Ectodermal cell (in vitro differentiated cells): ENCODE results near the gene ATXN7L1.

Experiments used
- H3K27ac ChIP-seq: 2 replicates; pipeline ENCODE4 v1.7.0; 2013; ENCODE audit warnings: mild to moderate bottlenecking, low read depth, low read length; ENCODE audit not compliant: insufficient read depth, poor library complexity, severe bottlenecking
- H3K27me3 ChIP-seq: 2 replicates; pipeline ENCODE4 v1.7.0; 2013; ENCODE audit warnings: mild to moderate bottlenecking, low read length; ENCODE audit not compliant: insufficient read depth, control insufficient read depth, poor library complexity, severe bottlenecking
- H3K36me3 ChIP-seq: one replicate; pipeline ENCODE4 v1.7.0; 2013; ENCODE audit warnings: low read length; ENCODE audit not compliant: control insufficient read depth, insufficient read depth
- H3K4me1 ChIP-seq: one replicate; pipeline ENCODE4 v1.7.0; 2013; ENCODE audit warnings: low read length; ENCODE audit not compliant: control insufficient read depth, insufficient read depth
- H3K4me3 ChIP-seq: 2 replicates; pipeline ENCODE4 v1.7.0; 2013; ENCODE audit warnings: low read depth, low read length, control low read depth; ENCODE audit not compliant: insufficient read depth
- H3K9me3 ChIP-seq: 2 replicates; pipeline ENCODE4 v1.7.0; 2013; ENCODE audit warnings: mild to moderate bottlenecking, low read length, moderate library complexity; ENCODE audit not compliant: control insufficient read depth
- WGBS, 2 experiments: methylation state at CpG; one replicate each; pipeline ENCODE4 v1.1.7; 2013; ENCODE audit warnings: missing lambda C conversion rate in 2 of 2; 5-methylcytosine and 5-hydroxymethylcytosine counted together

Gene ATXN7L1

DNA sequence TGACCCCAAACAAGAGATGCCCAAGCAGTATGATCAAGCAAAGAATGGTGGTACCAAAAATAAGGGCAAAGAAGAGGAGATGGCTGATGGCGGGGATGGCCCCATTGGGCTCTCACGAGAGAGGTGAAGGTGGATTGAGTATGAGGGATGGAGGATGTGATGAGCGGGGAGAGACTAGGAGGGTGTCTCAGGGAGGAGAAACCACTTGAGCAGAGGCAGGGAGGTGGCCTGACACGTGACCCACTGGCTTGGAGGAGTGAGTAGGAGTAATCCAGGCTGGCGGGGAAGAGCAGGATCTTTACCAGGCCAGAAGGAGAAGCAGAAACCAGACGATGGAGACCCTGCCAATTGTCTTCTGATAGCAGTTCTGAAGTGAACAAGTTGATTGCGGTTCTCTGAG is 33.3 kb upstream of the ATXN7L1 start:
- WGBS, 2 experiments = 93 to 94% methylated on average over 7 of the region's 7 CpGs
- H3K27me3 ChIP-seq = no peaks in the 10 kb centered on the region
- H3K9me3 ChIP-seq = no peaks in the 10 kb centered on the region
- no peaks in the 10 kb centered on the region for H3K4me1 ChIP-seq
- no peak overlapping the region for H3K4me3 ChIP-seq
- no peak overlapping the region for H3K27ac ChIP-seq
- no peaks in the 10 kb centered on the region for H3K36me3 ChIP-seq

DNA sequence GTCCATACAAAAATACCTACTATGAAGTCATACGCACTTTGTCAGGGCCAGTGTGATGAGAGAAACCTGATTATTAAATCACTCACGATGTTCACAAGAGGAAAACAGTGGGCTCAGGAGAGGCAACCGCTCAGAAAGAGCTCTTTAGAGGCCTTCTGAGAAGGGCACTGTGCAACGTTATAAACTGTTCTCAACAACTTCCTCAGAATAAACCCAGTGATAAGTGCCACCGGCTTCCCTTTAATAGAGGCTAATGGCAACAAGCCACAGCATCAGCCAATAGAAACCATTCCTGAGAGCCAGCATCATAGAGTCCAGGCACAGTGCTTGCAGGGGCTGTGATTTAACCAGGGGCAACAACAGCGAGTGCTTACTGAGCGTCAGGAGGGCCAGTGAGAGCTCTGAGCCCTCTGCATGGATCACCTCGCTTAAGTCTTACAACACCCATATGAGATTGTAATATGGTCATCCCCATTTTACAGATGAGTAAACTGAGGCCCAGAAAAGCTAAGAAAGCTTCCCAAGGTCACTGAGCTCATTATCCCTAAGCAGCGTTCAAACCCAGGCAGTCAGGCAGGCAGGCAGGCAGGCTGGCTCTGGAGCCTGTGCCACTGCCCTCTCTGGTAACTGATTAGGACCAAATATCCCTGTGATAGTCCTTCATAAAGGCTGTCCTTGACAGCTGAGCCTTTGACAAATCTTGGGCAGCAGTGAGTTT is 30.9 kb upstream of the ATXN7L1 start:
- no peaks in the 10 kb centered on the region for H3K36me3 ChIP-seq
- no peak overlapping the region for H3K4me3 ChIP-seq
- H3K27me3 ChIP-seq = no peaks in the 10 kb centered on the region
- 92 to 95% methylated on average over 9 of the region's 9 CpGs for WGBS, 2 experiments
- H3K27ac ChIP-seq = no peak overlapping the region
- no peaks in the 10 kb centered on the region for H3K4me1 ChIP-seq
- H3K9me3 ChIP-seq = no peaks in the 10 kb centered on the region

DNA sequence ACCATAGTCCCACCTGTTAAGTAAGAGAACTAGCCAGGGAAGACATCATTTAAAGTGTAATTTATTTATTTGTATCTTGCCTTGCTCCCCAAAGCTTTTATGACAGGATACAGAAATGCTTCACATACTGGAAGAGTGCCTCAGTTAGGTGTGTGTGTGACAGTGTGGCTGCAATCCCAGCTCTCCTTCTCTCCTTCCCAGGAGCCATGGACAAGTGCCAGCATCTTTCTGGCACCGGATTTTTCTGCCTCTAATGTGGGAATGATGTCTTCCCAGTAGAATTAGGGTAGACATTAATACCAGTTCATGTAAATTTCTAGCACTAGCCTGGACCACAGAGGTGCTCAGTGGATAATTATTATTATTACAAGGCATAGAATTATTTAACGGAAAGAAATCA is 30.3 kb upstream of the ATXN7L1 start:
- no peak overlapping the region for H3K4me3 ChIP-seq
- H3K36me3 ChIP-seq = no peaks in the 10 kb centered on the region
- no peaks in the 10 kb centered on the region for H3K9me3 ChIP-seq
- WGBS, 2 experiments = 90% methylated on average over 2 of the region's 2 CpGs; no CpG with 5 or more reads in 1 of the 2 experiments
- no peaks in the 10 kb centered on the region for H3K27me3 ChIP-seq
- no peak overlapping the region for H3K27ac ChIP-seq
- H3K4me1 ChIP-seq = no peaks in the 10 kb centered on the region

GRCh38 chr7:105905910-105906568 is 29.6 kb upstream of the ATXN7L1 start:
- H3K4me1 ChIP-seq = no peaks in the 10 kb centered on the region

DNA sequence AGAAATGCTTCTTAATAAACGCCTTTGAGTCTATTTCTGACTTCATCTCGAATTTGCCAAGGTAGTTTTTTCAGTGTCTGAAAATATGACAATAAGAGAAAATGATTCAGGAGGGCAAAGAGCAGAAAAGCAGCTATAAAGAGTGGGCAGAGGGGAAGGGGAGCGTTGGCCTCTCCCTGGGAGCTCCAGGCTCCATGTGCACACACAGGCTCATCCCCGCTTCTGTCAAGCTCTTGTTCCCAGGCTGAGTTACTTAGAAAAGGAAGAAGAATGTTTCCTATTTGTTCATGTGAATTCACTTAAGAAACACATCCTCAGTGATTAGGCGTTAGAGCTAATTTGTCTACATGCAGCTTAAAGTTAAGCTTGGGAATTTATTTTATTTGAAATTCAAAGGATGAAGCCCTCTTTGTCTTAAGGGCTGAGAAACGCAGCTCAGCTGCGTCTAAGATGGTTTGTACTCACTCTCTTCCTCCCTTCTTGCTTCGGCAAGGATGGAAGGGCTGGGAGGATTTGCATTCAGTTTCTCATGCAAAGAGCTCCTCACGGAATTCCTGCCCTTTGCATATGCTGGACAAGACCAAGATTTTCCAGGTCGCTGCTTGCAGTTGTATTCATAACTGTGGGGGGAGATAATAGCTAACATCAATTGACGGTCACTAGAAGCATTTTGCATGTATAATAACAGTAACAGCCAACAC is 29.0 kb upstream of the ATXN7L1 start:
- no peaks in the 10 kb centered on the region for H3K4me1 ChIP-seq
- no peaks in the 10 kb centered on the region for H3K9me3 ChIP-seq
- H3K27ac ChIP-seq = no peak overlapping the region
- H3K27me3 ChIP-seq = no peaks in the 10 kb centered on the region
- no peaks in the 10 kb centered on the region for H3K36me3 ChIP-seq
- no peak overlapping the region for H3K4me3 ChIP-seq
- WGBS, 2 experiments = 44 to 50% methylated on average over 10 to 11 of the region's 11 CpGs

More at GRCh38 chr7:105905910-105906568, 29.6 kb upstream of the ATXN7L1 start:
- no peak overlapping the region for H3K27ac ChIP-seq
- H3K4me3 ChIP-seq = no peak overlapping the region
- no peaks in the 10 kb centered on the region for H3K9me3 ChIP-seq
- no peaks in the 10 kb centered on the region for H3K27me3 ChIP-seq
- H3K36me3 ChIP-seq = no peaks in the 10 kb centered on the region
- WGBS, 2 experiments = 64 to 68% methylated on average over 7 of the region's 8 CpGs

DNA sequence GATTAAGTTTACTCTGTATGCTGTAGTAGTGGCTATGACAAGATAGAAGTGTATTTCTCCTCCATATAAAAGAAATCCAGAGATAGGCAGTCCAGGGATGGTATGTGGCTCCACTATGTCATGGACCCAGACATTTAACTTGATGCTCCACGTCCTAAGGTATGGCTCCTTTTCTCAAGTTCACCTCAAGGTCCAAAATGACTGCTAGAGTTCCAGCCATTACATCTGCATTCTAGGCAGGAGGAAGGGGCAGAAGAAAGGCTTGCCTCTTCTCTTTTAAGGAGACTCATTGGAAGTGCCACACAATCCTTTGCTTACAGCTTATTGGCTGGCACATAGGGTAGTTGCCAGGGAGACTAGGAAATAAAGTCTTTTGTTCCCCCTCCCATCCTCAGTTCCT is 27.7 kb upstream of the ATXN7L1 start:
- Histone ChIP-seq H3K9me3 (no peaks in the 10 kb centered on the region), H3K36me3 (no peaks in the 10 kb centered on the region), H3K27ac (no peak overlapping the region), H3K27me3 (no peaks in the 10 kb centered on the region), H3K4me1 (no peaks in the 10 kb centered on the region), H3K4me3 (no peak overlapping the region)
- 84 to 100% methylated on average over 1 of the region's 1 CpG for WGBS, 2 experiments

GRCh38 chr7:105902325-105902911 is 26.0 kb upstream of the ATXN7L1 start:
- Histone ChIP-seq H3K27ac (no peak overlapping the region), H3K36me3 (no peaks in the 10 kb centered on the region), H3K27me3 (no peaks in the 10 kb centered on the region), H3K9me3 (no peaks in the 10 kb centered on the region), H3K4me1 (no peaks in the 10 kb centered on the region), H3K4me3 (no peak overlapping the region)
- WGBS, 2 experiments = 93 to 96% methylated on average over 6 of the region's 6 CpGs

- Histone ChIP-seq H3K4me3 (no peak overlapping the region), H3K36me3 (no peaks in the 10 kb centered on the region), H3K9me3 (no peaks in the 10 kb centered on the region), H3K27me3 (no peaks in the 10 kb centered on the region), H3K27ac (no peak overlapping the region), H3K4me1 (no peaks in the 10 kb centered on the region)
- WGBS, 2 experiments = 90 to 96% methylated on average over 3 of the region's 3 CpGs
These were observed 21.6 kb upstream of the ATXN7L1 start for GRCh38 chr7:105897999-105898398.

DNA sequence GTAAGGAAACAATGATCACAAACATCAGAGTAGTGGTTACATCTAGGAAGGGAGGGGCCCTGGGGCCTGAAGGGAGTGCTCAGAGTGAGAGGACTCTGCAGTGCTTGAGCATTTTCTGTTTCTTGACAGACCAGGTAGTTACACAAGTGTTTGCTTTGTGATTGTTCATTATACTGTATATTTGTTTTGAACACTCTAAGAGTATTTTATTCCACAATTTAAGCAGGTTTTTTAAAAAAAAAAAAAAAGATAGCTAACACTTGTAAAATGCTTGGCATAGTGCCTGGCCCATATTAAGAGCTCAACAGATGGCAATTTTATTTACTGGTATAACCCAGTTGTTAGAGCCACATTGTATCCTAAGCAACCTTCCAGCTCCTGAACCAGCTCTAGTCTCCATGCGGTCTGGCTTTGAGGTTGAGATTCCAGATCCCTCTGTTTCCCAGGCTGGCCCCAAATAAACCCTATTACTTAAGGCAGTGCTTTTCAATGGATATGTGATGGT is 20.1 kb upstream of the ATXN7L1 start:
- no peaks in the 10 kb centered on the region for H3K36me3 ChIP-seq
- no peak overlapping the region for H3K27ac ChIP-seq
- no peaks in the 10 kb centered on the region for H3K4me1 ChIP-seq
- 85 to 100% methylated on average over 1 of the region's 1 CpG for WGBS, 2 experiments
- H3K9me3 ChIP-seq = no peaks in the 10 kb centered on the region
- no peaks in the 10 kb centered on the region for H3K27me3 ChIP-seq
- H3K4me3 ChIP-seq = no peak overlapping the region

GRCh38 chr7:105894131-105894530 is 17.7 kb upstream of the ATXN7L1 start:
- no peaks in the 10 kb centered on the region for H3K27me3 ChIP-seq
- WGBS, 2 experiments = 93 to 94% methylated on average over 3 of the region's 3 CpGs
- no peaks in the 10 kb centered on the region for H3K4me1 ChIP-seq
- H3K4me3 ChIP-seq = no peak overlapping the region
- no peaks in the 10 kb centered on the region for H3K36me3 ChIP-seq
- H3K9me3 ChIP-seq = no peaks in the 10 kb centered on the region
- no peak overlapping the region for H3K27ac ChIP-seq
